Panc1 (cell line): ENCODE measurements around the gene ATP5ME. TPM values are rescaled to one million over a fixed set of nuclear protein-coding genes. Genes with fewer than 3 reads are reported as not detected.
A peak's percentile ranks its signal among the peaks of the same experiment; 100 is the strongest.

Source experiments
- ATAC-seq: fragments of 200-7000 bp; cut with Tn5 transposase; 2 replicates; pipeline ENCODE4 v1.9.1; 2020; ENCODE audit warnings: mild to moderate bottlenecking, moderate library complexity
- BruUV-seq: library from RNA; stranded (reverse); fragments of 400-500 nt; replicated peaks from 2 replicates; lab custom pipeline; 2021; lab: Mats Ljungman, UMichigan
- CTCF ChIA-PET: fragments of 300-600 bp; sonication (Branson Sonifier 250); formaldehyde crosslinking; loops from one replicate; lab custom pipeline; 2022; ENCODE audit warnings: antibody characterized with exemption; lab: Charles Lee
- POLR2A ChIA-PET: fragments of 300-600 bp; sonication (Branson Sonifier 250); formaldehyde crosslinking; loops from one replicate; lab custom pipeline; 2022; ENCODE audit warnings: antibody characterized with exemption; lab: Charles Lee
- DNase-seq: peaks from one replicate; pipeline ENCODE4 v3.0.0-alpha.2; 2010; ENCODE audit warnings: low read depth, low spot score
- H3K27ac ChIP-seq: 2 replicates; pipeline ENCODE4 v1.5.1; 2011; ENCODE audit warnings: mild to moderate bottlenecking, low read length, inconsistent platforms
- H3K27me3 ChIP-seq: fragments of 200-500 bp; sonication (Bioruptor generic); 2 replicates; pipeline ENCODE4 v1.6.0; 2014; ENCODE audit warnings: low read length, inconsistent platforms; ENCODE audit not compliant: control insufficient read depth, insufficient read depth
- H3K36me3 ChIP-seq: fragments of 200-500 bp; sonication (Bioruptor generic); 2 replicates; pipeline ENCODE4 v1.5.1; 2014; ENCODE audit warnings: inconsistent platforms, mild to moderate bottlenecking, low read length, moderate library complexity; ENCODE audit not compliant: control insufficient read depth, insufficient read depth
- H3K4me1 ChIP-seq: 2 replicates; pipeline ENCODE4 v1.5.1; 2011; ENCODE audit warnings: inconsistent platforms, mild to moderate bottlenecking, low read length, moderate library complexity; ENCODE audit not compliant: control insufficient read depth, insufficient read depth
- H3K4me3 ChIP-seq, 2 experiments: 2 replicates each; pipeline ENCODE4 v1.5.1; 2011 to 2012; ENCODE audit warnings: low read depth in 2 of 2, low read length in 2 of 2, mild to moderate bottlenecking in 2 of 2, inconsistent platforms in 1 of 2, moderate library complexity in 1 of 2
- H3K9me3 ChIP-seq: fragments of 200-500 bp; sonication (Bioruptor generic); 2 replicates; pipeline ENCODE4 v1.5.1; 2014; ENCODE audit warnings: low read depth, mild to moderate bottlenecking, inconsistent platforms, low read length, moderate library complexity; ENCODE audit not compliant: control insufficient read depth, insufficient read depth
- POLR2AphosphoS5 ChIP-seq: IDR thresholded peaks from 2 replicates; pipeline ENCODE4 v1.6.1; 2012; ENCODE audit warnings: mild to moderate bottlenecking, low read depth, low read length, moderate library complexity
- SIN3A ChIP-seq: IDR thresholded peaks from 2 replicates; pipeline ENCODE4 v1.6.1; 2012; ENCODE audit warnings: low read depth, mild to moderate bottlenecking, low read length, moderate library complexity, borderline replicate concordance; ENCODE audit not compliant: insufficient read depth
- TCF7L2 ChIP-seq: IDR thresholded peaks from 2 replicates; pipeline ENCODE4 v1.6.1; 2011; ENCODE audit warnings: mild to moderate bottlenecking, low read depth, low read length, inconsistent platforms
- in situ Hi-C: cut with HindIII; loops from 2 replicates; pipeline ENCODE4 v1.10.0; 2016; ENCODE audit warnings: low sequenced_read_pairs, low pct_unique_long_range_greater_than_20kb
- intact Hi-C: fragments of 100-400 bp; cut with micrococcal nuclease; formaldehyde crosslinking; loops from one replicate; pipeline ENCODE4 v1.10.0; 2022; ENCODE audit not compliant: unreplicated experiment
- total RNA-seq: library from RNA; stranded (reverse); gene quantifications from one replicate; pipeline ENCODE4 v1.2.1, GENCODE V29; 2021; ENCODE audit not compliant: unreplicated experiment
- TF ChIP-seq, protein P1 (sequence below), 2 experiments: IDR thresholded peaks; 2 replicates each; pipeline ENCODE4 v1.6.1; 2011 to 2012; ENCODE audit warnings: low read depth in 2 of 2, control low read depth in 1 of 2, low read length in 1 of 2, mild to moderate bottlenecking in 1 of 2, moderate library complexity in 1 of 2; ENCODE audit not compliant: insufficient read depth in 1 of 2
- TF ChIP-seq, protein P2 (sequence below): fragments of 450-650 bp; IDR thresholded peaks from 2 replicates; pipeline ENCODE4 v1.5.1; 2017; ENCODE audit warnings: mild to moderate bottlenecking

Gene ATP5ME
- total RNA-seq, 1 experiment from 2014 or later, result 257 TPM

DNA sequence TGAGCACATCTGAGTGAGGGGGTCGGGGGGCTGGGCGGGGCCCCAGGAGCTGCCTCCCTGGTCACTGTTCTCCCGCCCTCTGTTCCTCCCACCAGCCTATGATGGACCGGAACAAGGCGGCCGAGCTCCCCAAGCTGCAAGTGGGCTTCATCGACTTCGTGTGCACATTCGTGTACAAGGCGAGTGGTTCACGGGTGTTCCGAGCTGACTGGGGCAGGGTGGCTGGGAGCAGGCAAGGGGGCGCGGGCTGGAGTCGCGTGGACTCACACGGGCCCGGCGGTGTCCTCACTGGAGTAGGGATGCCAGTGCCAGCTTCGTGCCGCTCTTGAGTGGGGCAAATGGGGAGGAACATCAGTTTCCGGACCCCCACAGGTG lies 7.7 kb downstream of the ATP5ME start:
- Histone ChIP-seq H3K27me3 (no peaks in the 10 kb centered on the region), H3K9me3 (no peaks in the 10 kb centered on the region), H3K4me1 (peaks cover 3% of the 10 kb centered on the region; the same call in 1 of the 2 replicates), H3K4me3 (no peak overlapping the region), H3K27ac (no peak overlapping the region), H3K36me3 (no peaks in the 10 kb centered on the region)
- no peak for TF ChIP-seq POLR2AphosphoS5
- no peak for TF ChIP-seq TCF7L2
- ChIA-PET POLR2A (no interaction called here), CTCF (no interaction called here)
- ATAC-seq (no peak), DNase-seq (no peak)
- BruUV-seq, result no TSS peak
- intact Hi-C loops (no loop called here), in situ Hi-C loops (no loop called here)

DNA sequence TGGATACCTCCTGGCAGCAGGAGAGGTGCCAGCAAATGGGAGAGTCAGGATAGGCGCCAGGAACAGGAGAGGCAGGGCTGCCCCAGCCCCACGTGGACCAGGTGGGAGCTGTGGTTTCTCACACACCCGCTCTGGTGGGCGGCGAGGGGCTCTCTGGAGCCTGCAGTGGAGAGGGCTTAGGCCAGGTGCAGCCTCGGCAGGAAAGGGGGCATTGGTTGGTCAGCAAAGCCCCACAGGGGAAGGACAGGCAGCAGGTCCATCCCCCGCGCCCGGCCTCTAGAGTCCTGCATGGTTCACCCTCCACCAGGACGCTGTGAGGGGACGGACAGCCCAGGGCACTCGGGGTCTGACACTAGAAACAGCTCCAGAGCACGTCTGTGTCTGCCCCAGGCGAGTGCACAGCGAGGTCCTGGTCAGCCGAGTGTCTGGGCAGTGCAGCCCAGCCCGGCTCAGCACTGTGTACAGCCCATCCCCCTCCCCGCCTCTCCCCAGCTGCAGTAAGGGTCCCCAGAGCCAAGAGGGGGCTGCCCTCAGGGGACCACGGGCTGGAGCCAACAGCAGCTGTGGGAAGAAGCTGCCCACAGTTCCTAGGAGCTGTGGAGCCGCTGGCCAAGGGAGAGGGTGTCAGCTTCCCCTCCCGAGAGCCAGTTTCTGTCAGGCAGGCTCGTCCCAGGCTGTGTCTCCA lies 8.2 kb downstream of the ATP5ME start:
- intact Hi-C loops, result no loop called here

More for the DNA sequence above, 8.2 kb downstream of the ATP5ME start:
- no peak overlapping the region for H3K4me3 ChIP-seq
- no peak for TF ChIP-seq SIN3A
- TF ChIP-seq, protein P1, sequence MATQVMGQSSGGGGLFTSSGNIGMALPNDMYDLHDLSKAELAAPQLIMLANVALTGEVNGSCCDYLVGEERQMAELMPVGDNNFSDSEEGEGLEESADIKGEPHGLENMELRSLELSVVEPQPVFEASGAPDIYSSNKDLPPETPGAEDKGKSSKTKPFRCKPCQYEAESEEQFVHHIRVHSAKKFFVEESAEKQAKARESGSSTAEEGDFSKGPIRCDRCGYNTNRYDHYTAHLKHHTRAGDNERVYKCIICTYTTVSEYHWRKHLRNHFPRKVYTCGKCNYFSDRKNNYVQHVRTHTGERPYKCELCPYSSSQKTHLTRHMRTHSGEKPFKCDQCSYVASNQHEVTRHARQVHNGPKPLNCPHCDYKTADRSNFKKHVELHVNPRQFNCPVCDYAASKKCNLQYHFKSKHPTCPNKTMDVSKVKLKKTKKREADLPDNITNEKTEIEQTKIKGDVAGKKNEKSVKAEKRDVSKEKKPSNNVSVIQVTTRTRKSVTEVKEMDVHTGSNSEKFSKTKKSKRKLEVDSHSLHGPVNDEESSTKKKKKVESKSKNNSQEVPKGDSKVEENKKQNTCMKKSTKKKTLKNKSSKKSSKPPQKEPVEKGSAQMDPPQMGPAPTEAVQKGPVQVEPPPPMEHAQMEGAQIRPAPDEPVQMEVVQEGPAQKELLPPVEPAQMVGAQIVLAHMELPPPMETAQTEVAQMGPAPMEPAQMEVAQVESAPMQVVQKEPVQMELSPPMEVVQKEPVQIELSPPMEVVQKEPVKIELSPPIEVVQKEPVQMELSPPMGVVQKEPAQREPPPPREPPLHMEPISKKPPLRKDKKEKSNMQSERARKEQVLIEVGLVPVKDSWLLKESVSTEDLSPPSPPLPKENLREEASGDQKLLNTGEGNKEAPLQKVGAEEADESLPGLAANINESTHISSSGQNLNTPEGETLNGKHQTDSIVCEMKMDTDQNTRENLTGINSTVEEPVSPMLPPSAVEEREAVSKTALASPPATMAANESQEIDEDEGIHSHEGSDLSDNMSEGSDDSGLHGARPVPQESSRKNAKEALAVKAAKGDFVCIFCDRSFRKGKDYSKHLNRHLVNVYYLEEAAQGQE (IDR thresholded peaks at IDR 0.05; ENCODE audit: insufficient read depth in 1 of 2, low read depth in 2 of 2, low read length in 1 of 2), result no peak
- TF ChIP-seq, protein P2, sequence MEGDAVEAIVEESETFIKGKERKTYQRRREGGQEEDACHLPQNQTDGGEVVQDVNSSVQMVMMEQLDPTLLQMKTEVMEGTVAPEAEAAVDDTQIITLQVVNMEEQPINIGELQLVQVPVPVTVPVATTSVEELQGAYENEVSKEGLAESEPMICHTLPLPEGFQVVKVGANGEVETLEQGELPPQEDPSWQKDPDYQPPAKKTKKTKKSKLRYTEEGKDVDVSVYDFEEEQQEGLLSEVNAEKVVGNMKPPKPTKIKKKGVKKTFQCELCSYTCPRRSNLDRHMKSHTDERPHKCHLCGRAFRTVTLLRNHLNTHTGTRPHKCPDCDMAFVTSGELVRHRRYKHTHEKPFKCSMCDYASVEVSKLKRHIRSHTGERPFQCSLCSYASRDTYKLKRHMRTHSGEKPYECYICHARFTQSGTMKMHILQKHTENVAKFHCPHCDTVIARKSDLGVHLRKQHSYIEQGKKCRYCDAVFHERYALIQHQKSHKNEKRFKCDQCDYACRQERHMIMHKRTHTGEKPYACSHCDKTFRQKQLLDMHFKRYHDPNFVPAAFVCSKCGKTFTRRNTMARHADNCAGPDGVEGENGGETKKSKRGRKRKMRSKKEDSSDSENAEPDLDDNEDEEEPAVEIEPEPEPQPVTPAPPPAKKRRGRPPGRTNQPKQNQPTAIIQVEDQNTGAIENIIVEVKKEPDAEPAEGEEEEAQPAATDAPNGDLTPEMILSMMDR, result no peak
- no peak for TF ChIP-seq POLR2AphosphoS5
- POLR2A ChIA-PET, result no interaction called here
- no peak overlapping the region for H3K27ac ChIP-seq
- no peaks in the 10 kb centered on the region for H3K36me3 ChIP-seq
- in situ Hi-C loops, result no loop called here
- no peak for DNase-seq
- BruUV-seq, result no TSS peak
- no peaks in the 10 kb centered on the region for H3K27me3 ChIP-seq
- H3K9me3 ChIP-seq, result no peaks in the 10 kb centered on the region
- H3K4me1 ChIP-seq, result peaks cover 3% of the 10 kb centered on the region; the same call in 1 of the 2 replicates
- CTCF ChIA-PET, result no interaction called here
- ATAC-seq, result peak; percentile 40
